T-helper 2 cell treated with Interferon-gamma antibody and Interleukin-4, amounts not matched to agents 100 ng/mL and 5 ng/mL, for 36 hours (primary cell): ENCODE results near the gene CARD9. TPM values are rescaled to one million over a fixed set of nuclear protein-coding genes. Genes with fewer than 3 reads are reported as not detected.

Experiments used
- intact Hi-C: fragments of 100-400 bp; cut with micrococcal nuclease; formaldehyde crosslinking; loops from one replicate; pipeline ENCODE4 v1.15.1; 2023
- total RNA-seq: library from RNA; stranded (reverse); gene quantifications from 2 replicates; pipeline ENCODE4 v1.2.3, GENCODE V29; 2022

The CARD9 gene
- total RNA-seq, 1 donor from 2014 or later: 3.8 TPM

GRCh38 chr9:136337416-136338395 is 35.8 kb downstream of the CARD9 start:
- intact Hi-C loops: no loop called here

- intact Hi-C loops: no loop called here
Observed at GRCh38 chr9:136336881-136337280, 36.6 kb downstream of the CARD9 start.

- intact Hi-C loops: no loop called here
Observed at GRCh38 chr9:136336156-136336870, 37.2 kb downstream of the CARD9 start.

GRCh38 chr9:136335296-136336155 is 37.9 kb downstream of the CARD9 start:
- intact Hi-C loops: no loop called here

GRCh38 chr9:136334541-136334940 is 38.9 kb downstream of the CARD9 start:
- intact Hi-C loops: no loop called here

- intact Hi-C loops: no loop called here
Observed at GRCh38 chr9:136333486-136333885, 40.0 kb downstream of the CARD9 start.

- intact Hi-C loops: no loop called here
Observed at GRCh38 chr9:136333045-136333444, 40.4 kb downstream of the CARD9 start.

- intact Hi-C loops: no loop called here
Observed at GRCh38 chr9:136332482-136332983, 40.9 kb downstream of the CARD9 start.

- intact Hi-C loops: no loop called here
Observed at GRCh38 chr9:136331556-136332481, 41.6 kb downstream of the CARD9 start.

- intact Hi-C loops: no loop called here
Observed at GRCh38 chr9:136331030-136331429, 42.4 kb downstream of the CARD9 start.

GRCh38 chr9:136330406-136330990 is 43.0 kb downstream of the CARD9 start:
- intact Hi-C loops: no loop called here

GRCh38 chr9:136329636-136330405 is 43.6 kb downstream of the CARD9 start:
- intact Hi-C loops: no loop called here

- intact Hi-C loops: no loop called here
Observed at GRCh38 chr9:136329211-136329627, 44.2 kb downstream of the CARD9 start.

- intact Hi-C loops: no loop called here
Observed at GRCh38 chr9:136328622-136329041, 44.8 kb downstream of the CARD9 start.

GRCh38 chr9:136328011-136328621 is 45.4 kb downstream of the CARD9 start:
- intact Hi-C loops: no loop called here

- intact Hi-C loops: no loop called here
Observed at GRCh38 chr9:136327304-136327974, 46.0 kb downstream of the CARD9 start, which contains the start of gene GPSM1. GPSM1 (plus strand) TSS chr9:136327539; CDS start chr9:136327696, 157 bp downstream.

- intact Hi-C loops: no loop called here
Observed at GRCh38 chr9:136326761-136327303, 46.6 kb downstream of the CARD9 start.
